Measurements from ENCODE around the gene SYNGR1.

The SYNGR1 gene

GRCh38 chr22:39382410-39382809, 32.6 kb downstream of the SYNGR1 start:
- no peak overlapping the region for H3K14ac ChIP-seq (ENCODE audit: low read length)
- no peak overlapping the region for H2BK5ac ChIP-seq (ENCODE audit: low read length)
- no peak overlapping the region for H2AFZ ChIP-seq (ENCODE audit: low read length)
- no peak overlapping the region for H2BK15ac ChIP-seq (ENCODE audit: low read length)
- no peak for DNase-seq (ENCODE audit: low spot score)
- H3K23ac ChIP-seq (ENCODE audit: low read depth, low read length, poor library complexity) = no peak overlapping the region
- H4K8ac ChIP-seq (ENCODE audit: low read depth, low read length) = no peak overlapping the region
- H3K4me1 ChIP-seq (ENCODE audit: control insufficient read depth in 2 of 2, insufficient read depth in 1 of 2, low read depth in 1 of 2, low read length in 2 of 2) = peaks cover 0 to 2% of the 10 kb centered on the region in 2 donors
- no peak overlapping the region for H3K9ac ChIP-seq (ENCODE audit: low read depth, low read length, poor library complexity)
- WGBS, 2 donors (ENCODE audit: extremely low coverage in 2 of 2, insufficient read length in 2 of 2, insufficient replicate concordance in 1 of 2) = no CpG with 5 or more reads among the region's 5 CpGs
- no peaks in the 10 kb centered on the region for H3K27me3 ChIP-seq (ENCODE audit: control insufficient read depth in 3 of 3, insufficient read depth in 3 of 3, low read depth in 1 of 3, low read length in 3 of 3)
- H2BK120ac ChIP-seq (ENCODE audit: low read depth, low read length) = no peak overlapping the region
- peak overlapping the region; percentile 34 for H2AK5ac ChIP-seq (ENCODE audit: low read depth, low read length)
- H3K4me2 ChIP-seq (ENCODE audit: insufficient read depth, low read length, poor library complexity, severe bottlenecking) = no peak overlapping the region
- no peak overlapping the region for H2BK12ac ChIP-seq (ENCODE audit: low read length)
- no peak overlapping the region for H3K27ac ChIP-seq (replicated peaks; ENCODE audit: low read length)
- peaks cover 8 to 12% of the 10 kb centered on the region in 2 donors for H3K36me3 ChIP-seq (replicated peaks in 1 of 2; ENCODE audit: control insufficient read depth in 2 of 2, insufficient read depth in 2 of 2, low read length in 2 of 2)
- H3K4me3 ChIP-seq (ENCODE audit: low read length in 2 of 2) = no peak overlapping the region
- H4K91ac ChIP-seq (ENCODE audit: low read depth, low read length, poor library complexity) = no peak overlapping the region
- H3K9me3 ChIP-seq (replicated peaks in 1 of 2; ENCODE audit: control insufficient read depth in 2 of 2, insufficient read depth in 1 of 2, low read depth in 1 of 2, low read length in 2 of 2) = no peaks in the 10 kb centered on the region
- no peak overlapping the region for H3K18ac ChIP-seq (ENCODE audit: low read length)
- H3K79me1 ChIP-seq (ENCODE audit: low read depth, low read length) = no peaks in the 10 kb centered on the region
- H3K4ac ChIP-seq (ENCODE audit: low read length) = no peak overlapping the region

DNA sequence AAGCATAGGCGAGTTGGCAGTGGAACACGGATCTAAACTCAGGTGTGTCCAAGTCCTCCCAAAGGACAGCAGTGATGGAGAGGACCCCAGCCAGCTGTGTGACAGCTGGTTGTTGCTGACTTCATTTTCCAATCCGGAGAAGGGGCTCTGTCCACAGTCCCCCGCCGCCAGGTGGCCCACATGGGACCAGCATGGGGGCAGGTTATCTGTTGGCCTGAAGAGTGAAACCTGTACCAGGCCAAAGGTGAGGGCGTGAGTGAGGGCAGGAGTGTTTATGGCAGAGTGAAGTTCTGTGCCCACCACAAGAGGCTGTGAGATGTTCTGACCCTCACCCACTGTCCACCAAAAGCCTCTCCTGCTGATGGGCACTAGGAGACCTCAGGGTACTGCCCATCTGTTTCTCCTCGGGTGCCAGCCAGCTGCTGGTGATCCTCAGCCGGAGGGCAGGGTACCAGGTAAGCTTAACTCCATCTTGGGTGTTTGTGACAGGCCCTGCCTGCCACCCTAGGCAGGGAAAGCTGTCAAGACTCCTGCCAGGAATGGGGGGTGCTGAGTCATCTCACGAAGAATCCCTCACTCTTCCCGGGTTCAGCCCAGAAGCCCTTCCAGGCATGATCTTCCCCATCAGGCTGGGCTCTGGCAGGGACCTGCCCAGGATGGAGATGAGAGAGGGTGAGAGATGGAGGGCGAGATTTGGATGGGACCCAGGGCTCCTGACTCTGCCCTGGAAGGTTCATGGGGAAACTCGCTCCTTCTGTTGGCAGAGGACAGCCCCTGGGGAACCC, 34.2 kb downstream of the SYNGR1 start:
- Histone ChIP-seq H4K91ac (ENCODE audit: low read depth, low read length, poor library complexity) (no peak overlapping the region), H3K4ac (ENCODE audit: low read length) (no peak overlapping the region), H3K27me3 (ENCODE audit: control insufficient read depth in 3 of 3, insufficient read depth in 3 of 3, low read depth in 1 of 3, low read length in 3 of 3) (peaks cover 3 to 8% (median 7%) of the 10 kb centered on the region in 3 experiments), H3K18ac (ENCODE audit: low read length) (no peak overlapping the region), H3K23ac (ENCODE audit: low read depth, low read length, poor library complexity) (no peak overlapping the region), H3K4me1 (ENCODE audit: control insufficient read depth in 2 of 2, insufficient read depth in 1 of 2, low read depth in 1 of 2, low read length in 2 of 2) (peaks cover 4 to 5% of the 10 kb centered on the region in 2 donors), H2AK5ac (ENCODE audit: low read depth, low read length) (no peak overlapping the region), H3K4me2 (ENCODE audit: insufficient read depth, low read length, poor library complexity, severe bottlenecking) (no peak overlapping the region), H2BK5ac (ENCODE audit: low read length) (no peak overlapping the region), H2BK15ac (ENCODE audit: low read length) (no peak overlapping the region), H3K9ac (ENCODE audit: low read depth, low read length, poor library complexity) (no peak overlapping the region), H2AFZ (ENCODE audit: low read length) (no peak overlapping the region), H3K4me3 (ENCODE audit: low read length in 2 of 2) (no peak overlapping the region), H4K8ac (ENCODE audit: low read depth, low read length) (no peak overlapping the region), H3K79me1 (ENCODE audit: low read depth, low read length) (no peaks in the 10 kb centered on the region), H3K14ac (ENCODE audit: low read length) (no peak overlapping the region), H2BK120ac (ENCODE audit: low read depth, low read length) (no peak overlapping the region), H2BK12ac (ENCODE audit: low read length) (no peak overlapping the region), H3K27ac (replicated peaks; ENCODE audit: low read length) (no peak overlapping the region), H3K36me3 (replicated peaks in 1 of 2; ENCODE audit: control insufficient read depth in 2 of 2, insufficient read depth in 2 of 2, low read length in 2 of 2) (peaks cover 0 to 1% of the 10 kb centered on the region in 2 donors), H3K9me3 (replicated peaks in 1 of 2; ENCODE audit: control insufficient read depth in 2 of 2, insufficient read depth in 1 of 2, low read depth in 1 of 2, low read length in 2 of 2) (no peaks in the 10 kb centered on the region)
- no CpG with 5 or more reads among the region's 12 CpGs for WGBS, 2 donors (ENCODE audit: extremely low coverage in 2 of 2, insufficient read length in 2 of 2, insufficient replicate concordance in 1 of 2)
- DNase-seq (ENCODE audit: low spot score) = no peak

GRCh38 chr22:39384750-39385480, 35.1 kb downstream of the SYNGR1 start:
- Histone ChIP-seq H2AK5ac (ENCODE audit: low read depth, low read length) (no peak overlapping the region), H3K18ac (ENCODE audit: low read length) (no peak overlapping the region), H2AFZ (ENCODE audit: low read length) (no peak overlapping the region), H3K23ac (ENCODE audit: low read depth, low read length, poor library complexity) (no peak overlapping the region), H3K9me3 (replicated peaks in 1 of 2; ENCODE audit: control insufficient read depth in 2 of 2, insufficient read depth in 1 of 2, low read depth in 1 of 2, low read length in 2 of 2) (no peaks in the 10 kb centered on the region), H3K9ac (ENCODE audit: low read depth, low read length, poor library complexity) (no peak overlapping the region), H3K4ac (ENCODE audit: low read length) (no peak overlapping the region), H3K27ac (replicated peaks; ENCODE audit: low read length) (no peak overlapping the region), H2BK12ac (ENCODE audit: low read length) (no peak overlapping the region), H3K4me3 (ENCODE audit: low read length in 2 of 2) (no peak overlapping the region), H3K36me3 (replicated peaks in 1 of 2; ENCODE audit: control insufficient read depth in 2 of 2, insufficient read depth in 2 of 2, low read length in 2 of 2) (no peaks in the 10 kb centered on the region), H2BK120ac (ENCODE audit: low read depth, low read length) (no peak overlapping the region), H3K79me1 (ENCODE audit: low read depth, low read length) (no peaks in the 10 kb centered on the region), H3K27me3 (ENCODE audit: control insufficient read depth in 3 of 3, insufficient read depth in 3 of 3, low read depth in 1 of 3, low read length in 3 of 3) (peaks cover 3 to 16% (median 15%) of the 10 kb centered on the region in 3 experiments), H2BK5ac (ENCODE audit: low read length) (no peak overlapping the region), H3K4me1 (ENCODE audit: control insufficient read depth in 2 of 2, insufficient read depth in 1 of 2, low read depth in 1 of 2, low read length in 2 of 2) (peaks cover 4 to 5% of the 10 kb centered on the region in 2 donors), H4K8ac (ENCODE audit: low read depth, low read length) (no peak overlapping the region), H3K4me2 (ENCODE audit: insufficient read depth, low read length, poor library complexity, severe bottlenecking) (no peak overlapping the region), H4K91ac (ENCODE audit: low read depth, low read length, poor library complexity) (no peak overlapping the region), H3K14ac (ENCODE audit: low read length) (no peak overlapping the region), H2BK15ac (ENCODE audit: low read length) (no peak overlapping the region)
- DNase-seq (ENCODE audit: low spot score) = peak; percentile 35
- WGBS, 2 donors (ENCODE audit: extremely low coverage in 2 of 2, insufficient read length in 2 of 2, insufficient replicate concordance in 1 of 2) = no CpG with 5 or more reads among the region's 21 CpGs
